Measurements from ENCODE around the gene TSHZ2.
"Not testable (repeated sequence)": the region's sequence is repeated elsewhere in the genome, so short reads cannot be mapped to it uniquely, and the experiment has no call there.

TSHZ2 gene

GRCh38 chr20:53296025-53296424 lies 323.9 kb downstream of the TSHZ2 start:
- no peak for DNase-seq

- DNase-seq = no peak
Observed at GRCh38 chr20:53296451-53297153, 324.4 kb downstream of the TSHZ2 start.

GRCh38 chr20:53297154-53297529 lies 325.0 kb downstream of the TSHZ2 start:
- DNase-seq = no peak

GRCh38 chr20:53298260-53298659 lies 326.1 kb downstream of the TSHZ2 start:
- DNase-seq = no peak

- DNase-seq = no peak
Observed at GRCh38 chr20:53298911-53299310, 326.8 kb downstream of the TSHZ2 start.

GRCh38 chr20:53299831-53300230 lies 327.7 kb downstream of the TSHZ2 start:
- DNase-seq = no peak

GRCh38 chr20:53301869-53302268 lies 329.7 kb downstream of the TSHZ2 start:
- DNase-seq = no peak

GRCh38 chr20:53302695-53303412 lies 330.7 kb downstream of the TSHZ2 start:
- no peak for DNase-seq

- no peak for DNase-seq
Observed at GRCh38 chr20:53303413-53303760, 331.2 kb downstream of the TSHZ2 start.

- no peak for DNase-seq
Observed at GRCh38 chr20:53304146-53304545, 332.0 kb downstream of the TSHZ2 start.

GRCh38 chr20:53306192-53306805 lies 334.1 kb downstream of the TSHZ2 start:
- DNase-seq = no peak

GRCh38 chr20:53307964-53308597 lies 335.9 kb downstream of the TSHZ2 start:
- no peak for DNase-seq

- no peak for DNase-seq
Observed at GRCh38 chr20:53309515-53309914, 337.4 kb downstream of the TSHZ2 start.

- DNase-seq = no peak
Observed at GRCh38 chr20:53312957-53313356, 340.8 kb downstream of the TSHZ2 start.

- no peak for DNase-seq
Observed at GRCh38 chr20:53316206-53316937, 344.2 kb downstream of the TSHZ2 start.

- no peak for DNase-seq
Observed at GRCh38 chr20:53319200-53319599, 347.0 kb downstream of the TSHZ2 start.

GRCh38 chr20:53319716-53320115 lies 347.6 kb downstream of the TSHZ2 start:
- DNase-seq = no peak

GRCh38 chr20:53320701-53321100 lies 348.5 kb downstream of the TSHZ2 start:
- DNase-seq = no peak

- DNase-seq = no peak
Observed at GRCh38 chr20:53321596-53321995, 349.4 kb downstream of the TSHZ2 start.

- no peak for DNase-seq
Observed at GRCh38 chr20:53322651-53323050, 350.5 kb downstream of the TSHZ2 start.

GRCh38 chr20:53323460-53323859 lies 351.3 kb downstream of the TSHZ2 start:
- DNase-seq = not testable (repeated sequence)

GRCh38 chr20:53324816-53325215 lies 352.7 kb downstream of the TSHZ2 start:
- DNase-seq = no peak

- no peak for DNase-seq
Observed at GRCh38 chr20:53328961-53329360, 356.8 kb downstream of the TSHZ2 start.
